IMR-90 (cell line): ENCODE results near the gene CARD19. TPM values are rescaled to one million over a fixed set of nuclear protein-coding genes. Genes with fewer than 3 reads are reported as not detected.

Experiments used
- ATAC-seq: fragments of 200-7000 bp; cut with Tn5 transposase; 2 replicates; pipeline ENCODE4 v1.9.1; 2020; ENCODE audit warnings: low read depth, mild to moderate bottlenecking, moderate library complexity
- BruUV-seq: library from RNA; stranded (reverse); fragments of 400-500 nt; replicated peaks from 2 replicates; lab custom pipeline; 2021; lab: Mats Ljungman, UMichigan
- CTCF ChIA-PET: fragments of 300-600 bp; formaldehyde crosslinking; extraction: SDS; loops from one replicate; lab custom pipeline; 2021; ENCODE audit warnings: antibody characterized with exemption; lab: Yijun Ruan, JAX
- POLR2A ChIA-PET: fragments of 300-600 bp; sonication (Branson Sonifier 250); formaldehyde crosslinking; loops from one replicate; lab custom pipeline; 2022; ENCODE audit warnings: antibody characterized with exemption; ENCODE audit not compliant: unreplicated experiment; lab: Charles Lee
- DNase-seq: peaks from one replicate; pipeline ENCODE4 v3.0.0; 2013
- H2AFZ ChIP-seq: replicated peaks from 2 replicates; pipeline ENCODE3; 2013; ENCODE audit warnings: low read length, mild to moderate bottlenecking; ENCODE audit not compliant: poor library complexity
- H2AK5ac ChIP-seq: 2 replicates; pipeline ENCODE4 v1.6.1; 2013; ENCODE audit warnings: low read depth, low read length, inconsistent platforms
- H2AK9ac ChIP-seq: replicated peaks from 2 replicates; pipeline ENCODE3; 2013; ENCODE audit warnings: mild to moderate bottlenecking, low read depth, low read length, moderate library complexity; ENCODE audit not compliant: poor library complexity
- H2BK120ac ChIP-seq: 2 replicates; pipeline ENCODE4 v1.6.1; 2013; ENCODE audit warnings: low read depth, low read length, inconsistent platforms
- H2BK15ac ChIP-seq: 3 replicates; pipeline ENCODE4 v1.6.1; 2013; ENCODE audit warnings: low read depth, low read length, inconsistent platforms
- H2BK20ac ChIP-seq: 2 replicates; pipeline ENCODE4 v1.6.1; 2013; ENCODE audit warnings: low read depth, mild to moderate bottlenecking, inconsistent platforms, low read length, moderate library complexity
- H2BK5ac ChIP-seq: 2 replicates; pipeline ENCODE4 v1.6.1; 2013; ENCODE audit warnings: mild to moderate bottlenecking, low read depth, low read length, inconsistent platforms; ENCODE audit not compliant: poor library complexity, severe bottlenecking
- H3K14ac ChIP-seq: replicated peaks from 2 replicates; pipeline ENCODE4 v1.6.1; 2013; ENCODE audit warnings: low read depth, low read length, inconsistent platforms
- H3K18ac ChIP-seq: 2 replicates; pipeline ENCODE4 v1.6.1; 2013; ENCODE audit warnings: low read depth, low read length, control low read depth
- H3K23ac ChIP-seq: 2 replicates; pipeline ENCODE4 v1.6.1; 2013; ENCODE audit warnings: low read depth, low read length, inconsistent platforms
- H3K27ac ChIP-seq: 2 replicates; pipeline ENCODE4 v1.5.1; 2013; ENCODE audit warnings: mild to moderate bottlenecking, control low read depth, low read length; ENCODE audit not compliant: insufficient read depth
- H3K27me3 ChIP-seq: 2 replicates; pipeline ENCODE4 v1.6.1; 2013; ENCODE audit warnings: low read length; ENCODE audit not compliant: control insufficient read depth, insufficient read depth
- H3K36me3 ChIP-seq: 2 replicates; pipeline ENCODE4 v1.6.1; 2013; ENCODE audit warnings: low read length, mixed read lengths; ENCODE audit not compliant: control insufficient read depth, insufficient read depth
- H3K4ac ChIP-seq: 2 replicates; pipeline ENCODE4 v1.6.1; 2013; ENCODE audit warnings: low read depth, low read length, inconsistent platforms
- H3K4me1 ChIP-seq: 2 replicates; pipeline ENCODE4 v1.6.1; 2013; ENCODE audit warnings: low read length, mixed read lengths; ENCODE audit not compliant: control insufficient read depth, insufficient read depth
- H3K4me2 ChIP-seq: 2 replicates; pipeline ENCODE4 v1.6.1; 2013; ENCODE audit warnings: low read depth, mild to moderate bottlenecking, control low read depth, low read length, moderate library complexity
- H3K4me3 ChIP-seq: 2 replicates; pipeline ENCODE4 v1.5.1; 2013; ENCODE audit warnings: low read depth, mild to moderate bottlenecking, control low read depth, low read length, moderate library complexity; ENCODE audit not compliant: insufficient read depth
- H3K56ac ChIP-seq: 2 replicates; pipeline ENCODE4 v1.6.1; 2013; ENCODE audit warnings: low read length, inconsistent platforms; ENCODE audit not compliant: insufficient read depth; ENCODE audit errors: extremely low read depth
- H3K79me1 ChIP-seq, 2 experiments: 2 replicates each; pipeline ENCODE4 v1.6.1; 2013; ENCODE audit warnings: low read length in 2 of 2, inconsistent platforms in 1 of 2, low read depth in 1 of 2
- H3K9ac ChIP-seq: 2 replicates; pipeline ENCODE4 v1.6.1; 2013; ENCODE audit warnings: low read depth, low read length, control low read depth
- H3K9me1 ChIP-seq: 2 replicates; pipeline ENCODE4 v1.6.1; 2013; ENCODE audit warnings: low read length, inconsistent platforms; ENCODE audit not compliant: insufficient read depth
- H3K9me3 ChIP-seq: 2 replicates; pipeline ENCODE4 v1.6.1; 2013; ENCODE audit warnings: low read length; ENCODE audit not compliant: control insufficient read depth, insufficient read depth
- H4K20me1 ChIP-seq: 2 replicates; pipeline ENCODE4 v1.6.1; 2013; ENCODE audit warnings: low read length, inconsistent platforms; ENCODE audit not compliant: insufficient read depth
- H4K5ac ChIP-seq: 2 replicates; pipeline ENCODE4 v1.6.1; 2013; ENCODE audit warnings: mild to moderate bottlenecking, low read depth, low read length, control low read depth
- H4K8ac ChIP-seq, 2 experiments: 2 replicates each; pipeline ENCODE4 v1.6.1; 2013; ENCODE audit warnings: low read depth in 2 of 2, low read length in 2 of 2, control low read depth in 1 of 2, inconsistent platforms in 1 of 2
- H4K91ac ChIP-seq: 2 replicates; pipeline ENCODE4 v1.6.1; 2013; ENCODE audit warnings: low read depth, low read length, inconsistent platforms; ENCODE audit not compliant: insufficient read depth
- BHLHE40 ChIP-seq: fragments of 150-350 bp; IDR thresholded peaks from 2 replicates; pipeline ENCODE4 v1.6.1; 2016; ENCODE audit warnings: mild to moderate bottlenecking, low read depth, low read length
- CEBPB ChIP-seq: IDR thresholded peaks from 2 replicates; pipeline ENCODE4 v1.6.1; 2012; ENCODE audit warnings: low read depth, low read length, improper control_type of control experiment
- CHD1 ChIP-seq: IDR thresholded peaks from 2 replicates; pipeline ENCODE4 v1.6.1; 2012; ENCODE audit warnings: low read depth, low read length, improper control_type of control experiment
- CTCF ChIP-seq: conservative IDR thresholded peaks from 2 replicates; pipeline ENCODE4 v1.5.1; 2012; ENCODE audit warnings: mild to moderate bottlenecking, low read depth, low read length, improper control_type of control experiment
- MAZ ChIP-seq: IDR thresholded peaks from 2 replicates; pipeline ENCODE4 v1.6.1; 2012; ENCODE audit warnings: low read depth, mild to moderate bottlenecking, low read length, improper control_type of control experiment, moderate library complexity, borderline replicate concordance
- NFE2L2 ChIP-seq: fragments of 150-350 bp; IDR thresholded peaks from 2 replicates; pipeline ENCODE4 v1.6.1; 2016; ENCODE audit warnings: low read depth, mild to moderate bottlenecking, low read length
- RAD21 ChIP-seq: IDR thresholded peaks from 2 replicates; pipeline ENCODE4 v1.6.1; 2012; ENCODE audit warnings: low read length, improper control_type of control experiment
- RFX5 ChIP-seq: IDR thresholded peaks from 2 replicates; pipeline ENCODE4 v1.8.0; 2012; ENCODE audit warnings: low read depth, mild to moderate bottlenecking, low read length, moderate library complexity
- SMC3 ChIP-seq: fragments of 150-350 bp; IDR thresholded peaks from 2 replicates; pipeline ENCODE4 v1.6.1; 2016; ENCODE audit warnings: low read depth, mild to moderate bottlenecking, antibody characterized with exemption, low read length, moderate library complexity
- WGBS, 2 experiments: methylation state at CpG; one replicate each; pipeline versions ENCODE4 v1.1.5 to v1.1.7; 2013; ENCODE audit warnings: missing lambda C conversion rate in 2 of 2; ENCODE audit not compliant: insufficient read length in 1 of 2; ENCODE audit errors: extremely low coverage in 2 of 2; 5-methylcytosine and 5-hydroxymethylcytosine counted together
- dilution Hi-C: fragments of 300-500 bp; cut with HindIII; formaldehyde crosslinking; loops from one replicate; pipeline ENCODE4 v1.14.3; 2018; ENCODE audit warnings: low sequenced_read_pairs; ENCODE audit not compliant: unreplicated experiment
- in situ Hi-C: fragments of 300-500 bp; cut with MboI; formaldehyde crosslinking; loops from 3 replicates; pipeline ENCODE4 v1.14.3; 2019; ENCODE audit warnings: low sequenced_read_pairs, inconsistent platforms, mixed read lengths
- intact Hi-C: fragments of 100-400 bp; cut with micrococcal nuclease; formaldehyde crosslinking; loops from 2 replicates; pipeline ENCODE4 v1.10.0; 2022
- polyA plus RNA-seq, 3 experiments: library from polyadenylated mRNA; depleted of rRNA; stranded (reverse); fragments of >200 nt; gene quantifications; 2 replicates each; pipeline ENCODE4 v1.2.3, GENCODE V29; 2012; ENCODE audit warnings: low replicate concordance in 1 of 3
- total RNA-seq: library from RNA; depleted of rRNA; stranded (reverse); fragments of >200 nt; gene quantifications from 2 replicates; pipeline ENCODE4 v1.2.3, GENCODE V29; 2012

Gene CARD19
- total and polyA plus RNA-seq, 2 of the 4 experiments (the other 2 are of a cell fraction) = 17.4 to 111 TPM

- no peak overlapping the region for H3K27ac ChIP-seq
- no peak overlapping the region for H3K4me3 ChIP-seq
- no peak overlapping the region for H3K56ac ChIP-seq
- intact Hi-C loops = loop anchor here (10.0 kb wide), 1 partner anchor 315 kb away; the partner anchor contains the start of genes FAM120A and FAM120AOS
- dilution Hi-C loops = no loop called here
- no peak overlapping the region for H3K23ac ChIP-seq
- no peak overlapping the region for H2AK5ac ChIP-seq
- no peak overlapping the region for H2AFZ ChIP-seq
- H3K27me3 ChIP-seq = no peaks in the 10 kb centered on the region
- no peak overlapping the region for H2BK15ac ChIP-seq
- no peak overlapping the region for H3K14ac ChIP-seq
- no peaks in the 10 kb centered on the region; the same call in 1 of the 2 replicates for H3K9me1 ChIP-seq
- in situ Hi-C loops = no loop called here
- ATAC-seq (no peak), DNase-seq (no peak)
- ChIA-PET CTCF (no interaction called here), POLR2A (no interaction called here)
- H3K36me3 ChIP-seq = no peaks in the 10 kb centered on the region
- peaks cover 15% of the 10 kb centered on the region for H3K4me1 ChIP-seq
- H3K9ac ChIP-seq = no peak overlapping the region
- no peak overlapping the region for H4K5ac ChIP-seq
- no peak overlapping the region for H2BK120ac ChIP-seq
- H4K91ac ChIP-seq = no peak overlapping the region
- H4K20me1 ChIP-seq = no peaks in the 10 kb centered on the region
- no peaks in the 10 kb centered on the region for H3K79me1 ChIP-seq
- 91% methylated on average over 4 of the region's 16 CpGs; no CpG with 5 or more reads in 1 of the 2 experiments for WGBS, 2 experiments
- no peak overlapping the region for H3K18ac ChIP-seq
- no peak overlapping the region for H2AK9ac ChIP-seq
- H2BK5ac ChIP-seq = no peak overlapping the region
- H2BK20ac ChIP-seq = no peak overlapping the region
- 0 out of 2 replicates have a peak, but pooled peaks cover 3% of the 10 kb centered on the region for H3K9me3 ChIP-seq
- no peak overlapping the region for H3K4me2 ChIP-seq
- no peak overlapping the region for H4K8ac ChIP-seq
- no peak for TF ChIP-seq CTCF
- TF ChIP-seq CHD1 = no peak
- TF ChIP-seq MAZ = no peak
- no peak for TF ChIP-seq NFE2L2
- no peak for TF ChIP-seq CEBPB
- TF ChIP-seq RFX5 = no peak
- TF ChIP-seq RAD21 = no peak
- no peak for TF ChIP-seq BHLHE40
- no peak for TF ChIP-seq SMC3
- H3K4ac ChIP-seq = no peak overlapping the region
- BruUV-seq = no TSS peak
Measured at GRCh38 chr9:93139365-93140182, 43.6 kb downstream of the CARD19 start.
